Progenitor cell of endocrine pancreas (in vitro differentiated cells): ENCODE measurements around the gene MCRIP2. TPM values are rescaled to one million over a fixed set of nuclear protein-coding genes. Genes with fewer than 3 reads are reported as not detected.

Experiments
- DNase-seq: peaks from one replicate; pipeline ENCODE4 v3.0.0; 2021; ENCODE audit warnings: low spot score; ENCODE audit not compliant: unreplicated experiment
- H3K27ac Mint-ChIP-seq: 2 replicates; pipeline ENCODE4 v1.8.0; 2021; ENCODE audit warnings: mild to moderate bottlenecking, moderate library complexity, mixed read lengths
- H3K27me3 Mint-ChIP-seq: 2 replicates; pipeline ENCODE4 v1.8.0; 2021; ENCODE audit warnings: mixed read lengths
- H3K36me3 Mint-ChIP-seq: 2 replicates; pipeline ENCODE4 v1.8.0; 2022; ENCODE audit warnings: mixed read lengths; ENCODE audit not compliant: insufficient read depth
- H3K4me1 Mint-ChIP-seq: 2 replicates; pipeline ENCODE4 v1.8.0; 2021; ENCODE audit warnings: low read depth, mixed read lengths
- H3K4me3 Mint-ChIP-seq: 2 replicates; pipeline ENCODE4 v1.8.0; 2021; ENCODE audit warnings: low read depth, mild to moderate bottlenecking, moderate library complexity, mixed read lengths
- H3K9me3 Mint-ChIP-seq: 2 replicates; pipeline ENCODE4 v1.8.0; 2021; ENCODE audit warnings: low read depth, mixed read lengths
- CTCF ChIP-seq: fragments of 200-600 bp; sonication (generic); IDR thresholded peaks from one replicate; pipeline ENCODE4 v1.5.0; 2021; ENCODE audit warnings: antibody characterized with exemption, mild to moderate bottlenecking; ENCODE audit not compliant: unreplicated experiment
- total RNA-seq: library from RNA; stranded (reverse); gene quantifications from 2 replicates; pipeline ENCODE4 v1.2.1, GENCODE V29; 2021

MCRIP2 gene
- total RNA-seq, 1 donor from 2014 or later = 31.4 TPM

- no peak for DNase-seq
- peak overlapping the region; percentile 49 for H3K27ac Mint-ChIP-seq
- H3K36me3 Mint-ChIP-seq = peaks cover 10% of the 10 kb centered on the region
- peaks cover 11% of the 10 kb centered on the region for H3K4me1 Mint-ChIP-seq
- H3K9me3 Mint-ChIP-seq = no peaks in the 10 kb centered on the region
- H3K4me3 Mint-ChIP-seq = peak overlapping the region; percentile 79
- H3K27me3 Mint-ChIP-seq = no peaks in the 10 kb centered on the region
- no peak for TF ChIP-seq CTCF
Measured at GRCh38 chr16:683396-684070, 41.9 kb downstream of the MCRIP2 start.

GRCh38 chr16:684071-684794, 42.6 kb downstream of the MCRIP2 start, which contains the start of gene JMJD8:
Gene JMJD8, minus strand, starts transcription at chr16:684334. Its CDS starts 15 bp downstream, at chr16:684319.
- Mint-ChIP-seq H3K4me1 (peaks cover 11% of the 10 kb centered on the region), H3K36me3 (peaks cover 10% of the 10 kb centered on the region), H3K27ac (peak within 1 kb of the TSS; percentile 76), H3K27me3 (no peaks in the 10 kb centered on the region), H3K9me3 (no peaks in the 10 kb centered on the region), H3K4me3 (peak within 1 kb of the TSS; percentile 79)
- no peak for TF ChIP-seq CTCF
- DNase-seq = peak; percentile 91

- Mint-ChIP-seq H3K27me3 (no peaks in the 10 kb centered on the region), H3K27ac (no peak overlapping the region), H3K4me1 (peaks cover 16% of the 10 kb centered on the region), H3K9me3 (no peaks in the 10 kb centered on the region), H3K4me3 (no peak overlapping the region), H3K36me3 (peaks cover 10% of the 10 kb centered on the region)
- TF ChIP-seq CTCF = no peak
- no peak for DNase-seq
Measured at GRCh38 chr16:684961-685696, 43.5 kb downstream of the MCRIP2 start.

GRCh38 chr16:685967-686366, 44.3 kb downstream of the MCRIP2 start:
- H3K4me1 Mint-ChIP-seq = peaks cover 15% of the 10 kb centered on the region
- H3K27ac Mint-ChIP-seq = no peak overlapping the region

More at GRCh38 chr16:685967-686366, 44.3 kb downstream of the MCRIP2 start:
- peak; percentile 52 for TF ChIP-seq CTCF
- peak overlapping the region; percentile 45 for H3K4me3 Mint-ChIP-seq
- H3K27me3 Mint-ChIP-seq = peaks cover 2% of the 10 kb centered on the region
- peaks cover 10% of the 10 kb centered on the region for H3K36me3 Mint-ChIP-seq
- no peaks in the 10 kb centered on the region for H3K9me3 Mint-ChIP-seq
- DNase-seq = no peak
